Muscle of leg (tissue), 11 donors: ENCODE results near the gene SORT1. TPM values are rescaled to one million over a fixed set of nuclear protein-coding genes. Genes with fewer than 3 reads are reported as not detected.
A peak's percentile ranks its signal among the peaks of the same experiment; 100 is the strongest.

Experiments used
- DNase-seq: peaks from one replicate; pipeline ENCODE4 v3.0.0; 2013
- H3K27ac ChIP-seq: one replicate; pipeline ENCODE4 v1.5.1; 2013; ENCODE audit warnings: mild to moderate bottlenecking, low read length, control low read depth
- H3K27me3 ChIP-seq: one replicate; pipeline ENCODE4 v1.6.1; 2013; ENCODE audit warnings: low read length; ENCODE audit not compliant: control insufficient read depth, insufficient read depth
- H3K36me3 ChIP-seq: one replicate; pipeline ENCODE4 v1.6.1; 2013; ENCODE audit warnings: low read length; ENCODE audit not compliant: control insufficient read depth, insufficient read depth
- H3K4me1 ChIP-seq: one replicate; pipeline ENCODE4 v1.6.1; 2013; ENCODE audit warnings: low read length; ENCODE audit not compliant: control insufficient read depth, insufficient read depth
- H3K4me3 ChIP-seq: one replicate; pipeline ENCODE4 v1.5.1; 2013; ENCODE audit warnings: low read length, control low read depth
- H3K9me3 ChIP-seq: replicated peaks from 2 replicates; pipeline ENCODE4 v1.6.1; 2013; ENCODE audit warnings: low read depth, low read length; ENCODE audit not compliant: control insufficient read depth
- WGBS: methylation state at CpG from one replicate; pipeline ENCODE4 v1.1.5; 2013; ENCODE audit warnings: missing lambda C conversion rate; ENCODE audit not compliant: insufficient coverage; 5-methylcytosine and 5-hydroxymethylcytosine counted together
- polyA plus RNA-seq, 8 donors: library from polyadenylated mRNA; unstranded; fragments of 120-200 nt; gene quantifications; one replicate each; pipeline versions ENCODE4 v1.2.1 to v1.2.3, GENCODE V29; 2013; ENCODE audit warnings: inconsistent platforms in 1 of 8, low replicate concordance in 1 of 8; ENCODE audit not compliant: insufficient read length in 8 of 8, insufficient read depth in 1 of 8
- total RNA-seq: library from RNA; stranded (reverse); fragments of 120-200 nt; gene quantifications from one replicate; pipeline ENCODE4 v1.2.4, GENCODE V29; 2013

SORT1 gene
- total and polyA plus RNA-seq, 9 donors = 11.6 to 32.1 (median 24.5) TPM

GRCh38 chr1:109427171-109427467 is 29.4 kb upstream of the SORT1 start:
- H3K4me1 ChIP-seq = peaks cover 6% of the 10 kb centered on the region
- no peaks in the 10 kb centered on the region for H3K27me3 ChIP-seq
- peak overlapping the region; percentile 73 for H3K4me3 ChIP-seq
- WGBS = no CpG with 5 or more reads among the region's 7 CpGs
- no peaks in the 10 kb centered on the region for H3K36me3 ChIP-seq
- H3K27ac ChIP-seq = peak overlapping the region; percentile 88
- DNase-seq = no peak
- no peaks in the 10 kb centered on the region for H3K9me3 ChIP-seq

DNA sequence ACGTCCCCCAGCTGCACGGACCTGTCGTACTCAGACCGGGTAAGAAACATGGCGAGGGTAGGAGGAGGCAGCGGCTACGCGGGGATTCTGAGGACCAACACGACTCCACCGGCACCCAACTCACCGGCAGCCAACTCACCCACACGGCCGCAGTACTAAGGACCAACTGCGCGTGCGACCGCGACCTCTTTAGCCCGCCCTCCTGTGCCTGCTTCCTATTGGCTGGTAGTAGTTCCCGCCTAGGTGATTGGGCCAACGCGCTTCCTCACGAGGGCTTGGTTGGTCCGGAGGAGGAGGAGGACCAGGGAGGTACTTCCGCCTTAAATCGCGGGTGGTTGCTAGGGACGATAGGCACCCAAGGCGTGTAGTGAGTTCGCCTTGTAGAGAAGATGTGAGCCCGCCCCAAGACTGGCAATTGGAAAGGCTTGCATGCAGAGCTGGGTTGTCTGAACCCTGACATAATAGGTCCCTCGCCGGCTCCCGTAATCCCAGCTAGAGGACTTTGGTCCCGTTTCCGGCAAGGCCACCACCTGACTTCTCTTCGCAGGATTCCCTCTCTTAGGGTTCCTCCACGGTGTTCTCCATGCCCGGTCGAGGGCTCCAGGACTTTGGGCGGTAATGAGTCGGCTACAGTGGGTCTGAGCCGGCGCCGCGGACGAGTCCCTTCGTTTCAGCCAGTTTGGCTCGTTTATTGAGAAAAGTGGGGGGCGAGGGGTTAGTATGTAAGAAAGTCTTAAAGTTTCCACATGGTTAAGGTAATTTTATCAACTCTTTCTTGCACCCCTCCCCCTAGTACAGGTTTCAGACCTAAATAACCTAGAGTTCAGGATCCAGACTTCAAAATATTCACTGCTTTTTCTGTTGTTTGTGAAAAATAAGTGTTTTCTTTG is 28.8 kb upstream of the SORT1 start, which contains the start of gene PSMA5:
PSMA5 (minus strand) TSS at position 168 of the 890 bp plus-strand sequence; CDS start at position 50, 118 bp downstream.
- peak; percentile 99 for DNase-seq
- Histone ChIP-seq H3K9me3 (no peaks in the 10 kb centered on the region), H3K27ac (peak within 1 kb of the TSS; percentile 88), H3K4me3 (peak within 1 kb of the TSS; percentile 73), H3K27me3 (no peaks in the 10 kb centered on the region), H3K4me1 (peaks cover 6% of the 10 kb centered on the region), H3K36me3 (no peaks in the 10 kb centered on the region)
- under 1% methylated on average over 32 of the region's 50 CpGs for WGBS

- H3K27ac ChIP-seq = peak overlapping the region; percentile 86
- peak overlapping the region; percentile 73 for H3K4me3 ChIP-seq
- H3K27me3 ChIP-seq = no peaks in the 10 kb centered on the region
- no peaks in the 10 kb centered on the region for H3K9me3 ChIP-seq
- peaks cover 6% of the 10 kb centered on the region for H3K4me1 ChIP-seq
- DNase-seq = peak; percentile 35
- WGBS = under 1% methylated on average over 28 of the region's 32 CpGs
- H3K36me3 ChIP-seq = peaks cover 7% of the 10 kb centered on the region
These were observed 27.9 kb upstream of the SORT1 start for GRCh38 chr1:109425391-109426280.

- no peak for DNase-seq
- H3K4me1 ChIP-seq = peaks cover 6% of the 10 kb centered on the region
- H3K4me3 ChIP-seq = no peak overlapping the region
- H3K27ac ChIP-seq = no peak overlapping the region
- no peaks in the 10 kb centered on the region for H3K27me3 ChIP-seq
- no peaks in the 10 kb centered on the region for H3K9me3 ChIP-seq
- 73% methylated on average over 2 of the region's 2 CpGs for WGBS
- H3K36me3 ChIP-seq = peaks cover 12% of the 10 kb centered on the region
These were observed 25.8 kb upstream of the SORT1 start for GRCh38 chr1:109423498-109423897.

DNA sequence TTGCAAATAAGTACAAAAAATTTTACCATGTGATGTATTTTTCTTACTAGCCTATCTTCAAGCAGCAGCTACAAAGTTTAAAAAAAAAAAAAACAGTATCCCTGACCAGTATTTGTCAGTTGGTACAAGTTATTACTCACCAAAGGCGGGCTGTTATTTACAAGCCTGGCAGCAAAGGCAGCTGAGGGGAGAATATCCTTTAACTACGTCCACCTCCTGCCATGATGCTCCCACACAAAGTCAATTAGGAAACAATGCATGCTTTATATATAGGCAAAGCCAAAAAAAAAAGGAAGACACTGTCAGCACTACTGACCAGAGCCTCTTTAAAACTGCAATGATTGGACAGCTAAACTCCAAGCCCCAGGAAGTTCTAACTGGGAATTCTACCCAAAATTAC is 14.8 kb upstream of the SORT1 start:
- no peak overlapping the region for H3K4me3 ChIP-seq
- no peaks in the 10 kb centered on the region for H3K4me1 ChIP-seq
- no peak for DNase-seq
- H3K27me3 ChIP-seq = no peaks in the 10 kb centered on the region
- peaks cover 65% of the 10 kb centered on the region for H3K36me3 ChIP-seq
- H3K9me3 ChIP-seq = no peaks in the 10 kb centered on the region
- H3K27ac ChIP-seq = no peak overlapping the region
- WGBS = 50% methylated on average over 1 of the region's 2 CpGs

DNA sequence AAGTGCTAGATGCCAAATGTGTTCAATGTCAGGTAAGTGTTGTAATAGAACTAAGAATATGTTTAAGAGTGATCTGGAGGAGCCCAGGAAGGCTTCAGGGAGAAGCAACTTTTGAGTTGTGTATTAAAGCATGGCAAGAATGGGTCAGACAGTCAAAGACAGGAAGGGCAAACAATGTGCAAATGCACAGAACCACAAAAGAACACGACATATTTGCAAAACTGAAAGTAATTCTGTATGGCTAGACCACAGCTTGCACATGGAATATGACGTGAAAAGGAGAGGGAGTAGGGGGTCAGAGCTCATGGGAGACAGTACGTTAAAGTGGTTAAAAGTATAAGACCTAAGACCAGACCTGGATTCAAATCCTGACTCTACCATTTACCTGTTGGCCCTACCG is 7.1 kb upstream of the SORT1 start:
- Histone ChIP-seq H3K27ac (no peak overlapping the region), H3K4me1 (no peaks in the 10 kb centered on the region), H3K4me3 (no peak overlapping the region), H3K9me3 (no peaks in the 10 kb centered on the region), H3K36me3 (peaks cover 27% of the 10 kb centered on the region), H3K27me3 (no peaks in the 10 kb centered on the region)
- no CpG with 5 or more reads among the region's 4 CpGs for WGBS
- no peak for DNase-seq

DNA sequence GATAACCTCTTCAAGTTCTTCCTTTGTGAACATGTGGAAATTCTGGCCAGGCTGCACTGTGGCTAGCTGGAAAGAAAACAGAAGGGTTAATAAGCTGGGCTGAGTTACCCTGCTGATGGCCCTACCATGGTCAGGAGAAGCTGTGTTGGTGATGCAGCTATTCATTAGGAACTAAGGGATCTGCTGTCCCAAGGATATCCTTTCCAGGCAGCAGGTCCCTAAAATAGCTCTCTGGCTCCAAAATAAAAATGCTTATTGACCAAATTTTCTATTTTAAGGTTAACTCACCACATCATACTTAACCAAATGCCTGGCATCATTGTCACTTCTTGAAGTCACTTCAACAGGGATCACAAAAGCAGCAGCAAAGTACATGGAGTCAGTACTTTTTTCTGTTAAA is 4.3 kb upstream of the SORT1 start:
- no peaks in the 10 kb centered on the region for H3K9me3 ChIP-seq
- H3K27ac ChIP-seq = no peak overlapping the region
- H3K4me1 ChIP-seq = peaks cover 7% of the 10 kb centered on the region
- H3K4me3 ChIP-seq = no peak overlapping the region
- H3K27me3 ChIP-seq = peaks cover 1% of the 10 kb centered on the region
- H3K36me3 ChIP-seq = peaks cover 16% of the 10 kb centered on the region
- no peak for DNase-seq

DNA sequence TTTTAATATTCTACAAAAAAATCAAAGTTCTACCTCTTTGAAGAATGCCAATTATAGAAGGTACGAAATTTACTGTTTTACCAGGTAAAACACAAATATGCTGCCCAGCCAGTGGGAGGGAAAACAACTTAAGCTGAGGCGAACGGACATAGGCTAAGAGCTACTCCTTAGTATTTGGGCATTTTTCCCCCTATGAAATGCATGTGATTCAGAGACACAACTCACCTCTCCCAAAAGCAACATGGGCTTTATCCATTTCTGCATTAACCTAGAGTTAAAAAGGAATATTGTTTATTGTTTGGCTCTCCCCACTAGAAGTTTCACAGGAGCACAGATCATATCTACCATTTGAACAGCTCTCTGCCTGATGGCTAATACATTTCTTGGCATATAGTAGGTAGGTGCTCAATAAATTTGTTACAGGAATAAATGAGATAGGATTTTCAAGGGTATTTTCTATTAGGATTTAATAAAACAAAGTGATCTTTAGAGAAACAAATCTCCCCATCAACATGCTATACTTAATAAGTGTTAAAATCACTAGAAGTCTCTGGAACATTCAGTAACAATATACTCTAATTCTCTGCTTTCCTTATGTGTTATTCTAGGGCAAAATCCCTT is 2.4 kb upstream of the SORT1 start:
- Histone ChIP-seq H3K27ac (no peak overlapping the region), H3K9me3 (no peaks in the 10 kb centered on the region), H3K27me3 (peaks cover 3% of the 10 kb centered on the region), H3K36me3 (peaks cover 12% of the 10 kb centered on the region), H3K4me3 (no peak overlapping the region), H3K4me1 (peaks cover 18% of the 10 kb centered on the region)
- WGBS = no CpG with 5 or more reads among the region's 3 CpGs
- DNase-seq = no peak

- DNase-seq = peak; percentile 77
- H3K27ac ChIP-seq = no peak overlapping the region
- peaks cover 8% of the 10 kb centered on the region for H3K36me3 ChIP-seq
- no CpG with 5 or more reads among the region's 2 CpGs for WGBS
- peaks cover 18% of the 10 kb centered on the region for H3K4me1 ChIP-seq
- no peak overlapping the region for H3K4me3 ChIP-seq
- H3K27me3 ChIP-seq = peaks cover 3% of the 10 kb centered on the region
- no peaks in the 10 kb centered on the region for H3K9me3 ChIP-seq
These were observed 1.7 kb upstream of the SORT1 start for GRCh38 chr1:109399326-109399957.
